ENCODE data around the gene PIK3R5. TPM values are rescaled to one million over a fixed set of nuclear protein-coding genes. Genes with fewer than 3 reads are reported as not detected.

The PIK3R5 gene
- polyA plus RNA-seq, 1 donor from 2014 or later: not detected

DNA sequence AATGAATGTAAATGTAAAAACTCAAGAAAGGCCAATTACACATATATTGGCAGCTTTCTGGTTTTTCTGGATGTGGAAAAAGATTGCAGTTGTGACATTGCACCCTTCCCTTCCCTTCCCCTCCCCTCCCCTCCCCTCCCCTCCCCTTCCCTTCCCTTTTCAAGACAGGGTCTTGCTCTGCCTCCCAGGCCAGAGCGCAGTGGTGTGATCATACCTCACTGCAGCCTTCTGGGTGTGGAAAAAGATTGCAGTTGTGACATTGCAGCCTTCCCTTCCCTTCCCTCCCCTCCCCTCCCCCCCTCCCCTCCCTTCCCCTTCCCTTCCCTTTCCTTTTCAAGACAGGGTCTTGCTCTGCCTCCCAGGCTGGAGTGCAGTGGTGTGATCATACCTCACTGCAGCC is 41.7 kb downstream of the PIK3R5 start:
- H3K36me3 ChIP-seq (ENCODE audit: insufficient read depth, low read length): no peaks in the 10 kb centered on the region
- no peak overlapping the region for H2AFZ ChIP-seq (ENCODE audit: low read depth, low read length)
- H3K79me2 ChIP-seq (replicated peaks; ENCODE audit: insufficient read depth, low read length): no peaks in the 10 kb centered on the region
- H4K20me1 ChIP-seq (ENCODE audit: insufficient read depth): no peaks in the 10 kb centered on the region
- H3K27me3 ChIP-seq (ENCODE audit: insufficient read depth, low read depth, low read length): no peaks in the 10 kb centered on the region
- no peak overlapping the region for H3K4me3 ChIP-seq (ENCODE audit: low read length)
- peaks cover 3% of the 10 kb centered on the region for H3K9me3 ChIP-seq (ENCODE audit: low read length)
- no peak overlapping the region for H3K9ac ChIP-seq (ENCODE audit: low read length)
- no peaks in the 10 kb centered on the region for H3F3A ChIP-seq (ENCODE audit: insufficient read depth, low read length, poor library complexity, severe bottlenecking)
- no peak overlapping the region for H3K27ac ChIP-seq (ENCODE audit: low read length)
- TF ChIP-seq EZH2 (IDR thresholded peaks at IDR 0.05; ENCODE audit: borderline replicate concordance, insufficient read depth, low read length, poor library complexity, severe bottlenecking): no peak
- no peak for TF ChIP-seq SMC3 (conservative IDR thresholded peaks at IDR 0.05; ENCODE audit: poor library complexity)
- no peak for TF ChIP-seq RAD21 (conservative IDR thresholded peaks at IDR 0.05)
- TF ChIP-seq TAF1 (IDR thresholded peaks at IDR 0.05; ENCODE audit: low read depth): no peak
- TF ChIP-seq POLR2AphosphoS5 (IDR thresholded peaks at IDR 0.05): no peak
- TF ChIP-seq, protein P1, sequence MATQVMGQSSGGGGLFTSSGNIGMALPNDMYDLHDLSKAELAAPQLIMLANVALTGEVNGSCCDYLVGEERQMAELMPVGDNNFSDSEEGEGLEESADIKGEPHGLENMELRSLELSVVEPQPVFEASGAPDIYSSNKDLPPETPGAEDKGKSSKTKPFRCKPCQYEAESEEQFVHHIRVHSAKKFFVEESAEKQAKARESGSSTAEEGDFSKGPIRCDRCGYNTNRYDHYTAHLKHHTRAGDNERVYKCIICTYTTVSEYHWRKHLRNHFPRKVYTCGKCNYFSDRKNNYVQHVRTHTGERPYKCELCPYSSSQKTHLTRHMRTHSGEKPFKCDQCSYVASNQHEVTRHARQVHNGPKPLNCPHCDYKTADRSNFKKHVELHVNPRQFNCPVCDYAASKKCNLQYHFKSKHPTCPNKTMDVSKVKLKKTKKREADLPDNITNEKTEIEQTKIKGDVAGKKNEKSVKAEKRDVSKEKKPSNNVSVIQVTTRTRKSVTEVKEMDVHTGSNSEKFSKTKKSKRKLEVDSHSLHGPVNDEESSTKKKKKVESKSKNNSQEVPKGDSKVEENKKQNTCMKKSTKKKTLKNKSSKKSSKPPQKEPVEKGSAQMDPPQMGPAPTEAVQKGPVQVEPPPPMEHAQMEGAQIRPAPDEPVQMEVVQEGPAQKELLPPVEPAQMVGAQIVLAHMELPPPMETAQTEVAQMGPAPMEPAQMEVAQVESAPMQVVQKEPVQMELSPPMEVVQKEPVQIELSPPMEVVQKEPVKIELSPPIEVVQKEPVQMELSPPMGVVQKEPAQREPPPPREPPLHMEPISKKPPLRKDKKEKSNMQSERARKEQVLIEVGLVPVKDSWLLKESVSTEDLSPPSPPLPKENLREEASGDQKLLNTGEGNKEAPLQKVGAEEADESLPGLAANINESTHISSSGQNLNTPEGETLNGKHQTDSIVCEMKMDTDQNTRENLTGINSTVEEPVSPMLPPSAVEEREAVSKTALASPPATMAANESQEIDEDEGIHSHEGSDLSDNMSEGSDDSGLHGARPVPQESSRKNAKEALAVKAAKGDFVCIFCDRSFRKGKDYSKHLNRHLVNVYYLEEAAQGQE (IDR thresholded peaks at IDR 0.05; ENCODE audit: borderline replicate concordance): no peak
- no peak for TF ChIP-seq EP300 (conservative IDR thresholded peaks at IDR 0.05; ENCODE audit: poor library complexity, severe bottlenecking)
- TF ChIP-seq, protein P2, sequence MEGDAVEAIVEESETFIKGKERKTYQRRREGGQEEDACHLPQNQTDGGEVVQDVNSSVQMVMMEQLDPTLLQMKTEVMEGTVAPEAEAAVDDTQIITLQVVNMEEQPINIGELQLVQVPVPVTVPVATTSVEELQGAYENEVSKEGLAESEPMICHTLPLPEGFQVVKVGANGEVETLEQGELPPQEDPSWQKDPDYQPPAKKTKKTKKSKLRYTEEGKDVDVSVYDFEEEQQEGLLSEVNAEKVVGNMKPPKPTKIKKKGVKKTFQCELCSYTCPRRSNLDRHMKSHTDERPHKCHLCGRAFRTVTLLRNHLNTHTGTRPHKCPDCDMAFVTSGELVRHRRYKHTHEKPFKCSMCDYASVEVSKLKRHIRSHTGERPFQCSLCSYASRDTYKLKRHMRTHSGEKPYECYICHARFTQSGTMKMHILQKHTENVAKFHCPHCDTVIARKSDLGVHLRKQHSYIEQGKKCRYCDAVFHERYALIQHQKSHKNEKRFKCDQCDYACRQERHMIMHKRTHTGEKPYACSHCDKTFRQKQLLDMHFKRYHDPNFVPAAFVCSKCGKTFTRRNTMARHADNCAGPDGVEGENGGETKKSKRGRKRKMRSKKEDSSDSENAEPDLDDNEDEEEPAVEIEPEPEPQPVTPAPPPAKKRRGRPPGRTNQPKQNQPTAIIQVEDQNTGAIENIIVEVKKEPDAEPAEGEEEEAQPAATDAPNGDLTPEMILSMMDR (IDR thresholded peaks at IDR 0.05; ENCODE audit: poor library complexity, severe bottlenecking): no peak
- no peak for TF ChIP-seq MXI1 (conservative IDR thresholded peaks at IDR 0.05; ENCODE audit: poor library complexity, severe bottlenecking)
- no peaks in the 10 kb centered on the region for H3K9me2 ChIP-seq (ENCODE audit: insufficient read depth, low read length)
- no peak overlapping the region for H3K4me2 ChIP-seq (ENCODE audit: low read length)

DNA sequence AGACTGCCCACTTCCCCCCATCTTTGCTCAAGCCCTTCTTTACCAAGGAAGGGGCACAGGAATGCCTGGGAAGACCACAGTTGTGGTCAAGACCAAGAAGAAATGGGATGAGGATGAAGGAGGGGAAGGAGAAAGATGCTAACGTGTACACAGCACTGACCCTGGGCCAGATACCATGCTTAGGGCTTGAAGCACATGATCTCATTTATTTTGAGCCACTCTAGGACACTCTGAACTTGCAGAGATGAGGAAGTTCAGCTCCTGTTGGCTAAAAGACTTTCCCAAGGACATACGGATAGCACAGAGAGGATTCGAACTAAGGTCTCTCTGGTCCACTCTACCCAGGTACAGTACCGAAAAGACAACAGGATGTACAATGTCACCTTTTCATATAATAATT is 42.6 kb downstream of the PIK3R5 start:
- H3K79me2 ChIP-seq (replicated peaks; ENCODE audit: insufficient read depth, low read length): no peaks in the 10 kb centered on the region
- H3K27me3 ChIP-seq (ENCODE audit: insufficient read depth, low read depth, low read length): no peaks in the 10 kb centered on the region
- no peak overlapping the region for H3K4me2 ChIP-seq (ENCODE audit: low read length)
- H3K9me2 ChIP-seq (ENCODE audit: insufficient read depth, low read length): no peaks in the 10 kb centered on the region
- no peaks in the 10 kb centered on the region for H3K36me3 ChIP-seq (ENCODE audit: insufficient read depth, low read length)
- no peak overlapping the region for H3K27ac ChIP-seq (ENCODE audit: low read length)
- no peak overlapping the region for H2AFZ ChIP-seq (ENCODE audit: low read depth, low read length)
- H3K9ac ChIP-seq (ENCODE audit: low read length): no peak overlapping the region
- H4K20me1 ChIP-seq (ENCODE audit: insufficient read depth): no peaks in the 10 kb centered on the region
- H3F3A ChIP-seq (ENCODE audit: insufficient read depth, low read length, poor library complexity, severe bottlenecking): no peaks in the 10 kb centered on the region
- TF ChIP-seq RAD21 (conservative IDR thresholded peaks at IDR 0.05): no peak
- TF ChIP-seq POLR2AphosphoS5 (IDR thresholded peaks at IDR 0.05): no peak
- TF ChIP-seq, protein P2 (IDR thresholded peaks at IDR 0.05; ENCODE audit: poor library complexity, severe bottlenecking): no peak
- TF ChIP-seq EZH2 (IDR thresholded peaks at IDR 0.05; ENCODE audit: borderline replicate concordance, insufficient read depth, low read length, poor library complexity, severe bottlenecking): no peak
- TF ChIP-seq SMC3 (conservative IDR thresholded peaks at IDR 0.05; ENCODE audit: poor library complexity): no peak
- TF ChIP-seq MXI1 (conservative IDR thresholded peaks at IDR 0.05; ENCODE audit: poor library complexity, severe bottlenecking): no peak
- no peak for TF ChIP-seq EP300 (conservative IDR thresholded peaks at IDR 0.05; ENCODE audit: poor library complexity, severe bottlenecking)
- TF ChIP-seq, protein P1 (IDR thresholded peaks at IDR 0.05; ENCODE audit: borderline replicate concordance): no peak
- no peak for TF ChIP-seq TAF1 (IDR thresholded peaks at IDR 0.05; ENCODE audit: low read depth)
- H3K9me3 ChIP-seq (ENCODE audit: low read length): peaks cover 6% of the 10 kb centered on the region
- no peak overlapping the region for H3K4me3 ChIP-seq (ENCODE audit: low read length)

All from neural cell (in vitro differentiated cells).